GM13977 (cell line): ENCODE measurements around the gene SPESP1.

Experiments used
- DNase-seq: peaks from one replicate; pipeline ENCODE4 v3.0.0; 2012; ENCODE audit warnings: low spot score
- in situ Hi-C: fragments of 300-500 bp; cut with MboI; formaldehyde crosslinking; loops from one replicate; pipeline ENCODE4 v1.12.0; 2022; ENCODE audit warnings: low sequenced_read_pairs, low pct_unique_long_range_greater_than_20kb, mixed read lengths, inconsistent platforms; ENCODE audit not compliant: unreplicated experiment
- TF ChIP-seq, protein P1 (sequence below): IDR thresholded peaks from 2 replicates; pipeline ENCODE4 v1.5.1; 2012; ENCODE audit warnings: mild to moderate bottlenecking, control low read depth; ENCODE audit not compliant: insufficient read depth; ENCODE audit errors: extremely low read depth, missing control alignments

Gene SPESP1

DNA sequence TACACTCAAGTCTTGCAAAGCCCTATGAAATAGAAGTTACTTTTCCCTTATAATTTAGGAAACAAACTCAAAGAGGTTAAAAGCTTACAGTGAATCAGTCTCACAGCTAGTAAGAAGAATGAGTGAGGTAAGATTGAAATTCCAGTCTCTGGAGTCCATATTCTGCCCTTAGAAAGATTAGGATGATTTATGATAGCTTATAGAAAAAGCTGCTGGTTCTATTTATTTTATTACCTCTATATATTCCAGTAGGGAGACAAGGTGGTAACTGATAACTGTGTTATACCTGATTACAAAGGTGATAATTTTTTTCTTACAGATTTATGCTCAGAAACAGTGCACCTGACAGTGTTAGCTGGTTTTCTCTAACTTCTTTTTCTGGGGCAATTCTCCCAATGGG lies 34.1 kb upstream of the SPESP1 start:
- in situ Hi-C loops = loop anchor here (25.0 kb wide), 1 partner anchor 334 kb away; no protein-coding TSS in a partner anchor
- TF ChIP-seq, protein P1, sequence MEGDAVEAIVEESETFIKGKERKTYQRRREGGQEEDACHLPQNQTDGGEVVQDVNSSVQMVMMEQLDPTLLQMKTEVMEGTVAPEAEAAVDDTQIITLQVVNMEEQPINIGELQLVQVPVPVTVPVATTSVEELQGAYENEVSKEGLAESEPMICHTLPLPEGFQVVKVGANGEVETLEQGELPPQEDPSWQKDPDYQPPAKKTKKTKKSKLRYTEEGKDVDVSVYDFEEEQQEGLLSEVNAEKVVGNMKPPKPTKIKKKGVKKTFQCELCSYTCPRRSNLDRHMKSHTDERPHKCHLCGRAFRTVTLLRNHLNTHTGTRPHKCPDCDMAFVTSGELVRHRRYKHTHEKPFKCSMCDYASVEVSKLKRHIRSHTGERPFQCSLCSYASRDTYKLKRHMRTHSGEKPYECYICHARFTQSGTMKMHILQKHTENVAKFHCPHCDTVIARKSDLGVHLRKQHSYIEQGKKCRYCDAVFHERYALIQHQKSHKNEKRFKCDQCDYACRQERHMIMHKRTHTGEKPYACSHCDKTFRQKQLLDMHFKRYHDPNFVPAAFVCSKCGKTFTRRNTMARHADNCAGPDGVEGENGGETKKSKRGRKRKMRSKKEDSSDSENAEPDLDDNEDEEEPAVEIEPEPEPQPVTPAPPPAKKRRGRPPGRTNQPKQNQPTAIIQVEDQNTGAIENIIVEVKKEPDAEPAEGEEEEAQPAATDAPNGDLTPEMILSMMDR = no peak
- no peak for DNase-seq

DNA sequence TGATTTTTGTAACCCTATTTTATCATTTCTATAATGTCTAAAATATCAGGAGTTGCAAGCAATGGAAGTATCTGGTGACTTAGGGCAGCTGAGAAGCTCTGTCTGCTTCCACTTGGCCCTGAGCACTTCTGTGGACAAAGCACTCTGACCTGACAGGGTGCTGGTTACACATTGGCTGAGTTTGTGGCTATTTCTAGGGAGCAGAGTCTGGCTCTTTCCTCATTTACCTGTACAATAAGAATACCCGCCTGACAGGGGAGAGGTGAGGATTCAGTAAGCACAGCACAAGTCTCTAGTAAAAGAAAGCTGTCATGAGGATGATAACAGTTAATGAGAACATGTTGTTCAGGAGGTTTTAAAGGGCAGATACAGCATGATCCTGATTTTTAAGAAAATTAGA lies 33.3 kb upstream of the SPESP1 start:
- TF ChIP-seq, protein P1 = no peak
- DNase-seq = no peak
- in situ Hi-C loops = loop anchor here (25.0 kb wide), 1 partner anchor 335 kb away; no protein-coding TSS in a partner anchor

DNA sequence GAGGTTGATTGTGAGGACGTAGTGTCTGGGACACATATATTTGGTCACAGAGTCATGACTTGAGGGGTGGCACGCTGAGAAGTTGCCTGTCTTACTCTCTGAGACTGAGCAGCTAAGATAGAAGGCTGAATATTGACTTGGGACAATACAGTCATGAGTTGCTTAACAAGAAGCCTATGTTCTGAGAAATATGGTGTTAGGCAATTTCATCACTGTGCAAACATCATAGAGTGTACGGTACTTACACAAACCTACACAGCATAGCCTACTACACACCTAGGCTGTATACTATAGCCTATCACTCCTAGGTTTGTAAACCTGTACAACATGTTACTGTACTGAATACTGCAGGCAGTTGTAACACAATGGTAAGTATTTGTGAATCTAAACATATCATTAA lies 30.3 kb upstream of the SPESP1 start:
- DNase-seq = no peak
- in situ Hi-C loops = no loop called here
- TF ChIP-seq, protein P1 = no peak

DNA sequence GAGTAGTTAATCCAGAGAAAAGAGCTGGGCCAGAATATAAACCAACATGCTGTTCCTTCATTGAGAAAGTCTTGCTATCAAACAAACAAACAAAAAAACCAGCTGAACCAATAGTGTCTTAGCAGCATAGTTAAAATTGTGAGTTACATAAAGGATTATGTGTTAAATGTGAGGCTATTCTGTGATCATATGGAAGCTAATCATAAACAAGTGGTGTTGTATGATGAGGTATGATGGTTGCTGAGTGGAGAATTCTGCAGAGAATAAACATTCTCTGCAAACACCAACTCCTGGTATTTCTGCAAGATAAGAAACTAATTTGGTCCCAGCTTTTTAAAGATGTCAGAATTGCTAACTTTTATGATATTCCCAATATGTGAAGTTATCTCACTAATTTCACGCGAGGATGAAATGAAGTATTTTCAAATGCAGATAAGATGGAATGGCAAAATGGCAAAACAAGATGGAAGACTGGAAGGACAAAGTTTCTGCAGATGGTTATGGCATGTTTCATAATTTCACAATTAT lies 22.9 kb upstream of the SPESP1 start:
- DNase-seq = no peak
- in situ Hi-C loops = no loop called here
- TF ChIP-seq, protein P1 = no peak

DNA sequence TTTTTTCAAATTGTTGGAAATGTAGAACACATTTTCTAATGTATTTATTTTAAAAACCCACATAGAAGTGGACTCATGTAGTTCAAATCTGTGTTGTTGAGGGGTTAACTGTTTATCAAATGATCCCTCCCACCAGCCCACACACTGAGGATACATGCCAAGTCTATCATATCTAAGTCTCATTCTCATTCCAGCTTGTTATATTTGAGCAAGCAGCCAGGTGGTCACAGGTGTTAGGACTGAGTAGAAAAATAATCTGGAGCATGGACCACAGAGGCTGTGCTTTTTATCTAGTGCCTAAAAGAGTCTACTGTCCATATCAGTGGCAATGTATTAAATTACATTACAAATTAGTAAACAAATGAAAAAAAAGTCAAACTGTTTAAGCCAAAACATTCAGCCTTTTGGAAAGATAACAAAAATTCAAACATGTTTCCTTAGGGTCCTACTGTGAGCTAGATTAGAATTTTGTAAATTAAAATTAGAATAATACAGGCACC lies 20.7 kb upstream of the SPESP1 start:
- TF ChIP-seq, protein P1 = no peak
- DNase-seq = no peak
- in situ Hi-C loops = no loop called here

DNA sequence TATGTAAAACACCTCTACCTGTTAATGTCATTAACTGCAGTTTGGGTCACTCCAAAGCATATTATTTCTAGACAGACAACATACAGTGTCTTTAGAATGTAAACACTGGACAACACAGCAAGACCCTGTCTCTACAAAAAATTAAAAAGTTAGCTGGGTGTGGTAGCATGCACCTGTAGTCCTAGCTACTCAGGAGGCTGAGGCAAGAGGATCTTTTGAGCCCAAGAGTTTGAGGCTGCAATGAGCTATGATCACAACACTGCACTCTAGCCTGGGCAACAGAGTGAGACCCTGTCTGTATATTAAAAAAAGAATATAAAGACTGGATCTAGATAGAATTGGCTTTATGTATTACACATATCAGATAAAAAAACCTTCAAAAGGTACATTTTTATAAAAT lies 20.0 kb upstream of the SPESP1 start:
- in situ Hi-C loops = no loop called here
- no peak for DNase-seq
- TF ChIP-seq, protein P1 = no peak
